Left colon (tissue), 2 donors: Measurements from ENCODE around the gene FOXP1. TPM values are rescaled to one million over a fixed set of nuclear protein-coding genes. Genes with fewer than 3 reads are reported as not detected.

Source experiments
- ATAC-seq: fragments of 200-7000 bp; cut with Tn5 transposase; one replicate; pipeline ENCODE4 v1.9.1; 2020; ENCODE audit warnings: mild to moderate bottlenecking, moderate library complexity
- DNase-seq, 2 donors: peaks; one replicate each; pipeline ENCODE4 v3.0.0-alpha.2; 2020
- intact Hi-C, 2 donors: fragments of 100-400 bp; cut with DNase I in 1 of 2; cut with micrococcal nuclease in 1 of 2; formaldehyde crosslinking; loops; one replicate each; pipeline versions ENCODE4 v1.11.2 to v1.14.0; 2022; cut with DNase I, micrococcal nuclease
- total RNA-seq, 2 donors: library from RNA; stranded (reverse); fragmentation: NEBNext Ultra II Directional; extraction: Animal tissue kit (Norgen Biotek cat#: 25700); gene quantifications; one replicate each; pipeline ENCODE4 v1.2.1, GENCODE V29; 2021
- donor health status: DM: no; HTN: no; CAD: no.
- donor health status: DM: yes; HTN: yes; CAD: no.

FOXP1 gene
- total RNA-seq, 2 donors from 2014 or later: 131 to 135 TPM

- DNase-seq (no peak), ATAC-seq (no peak)
- intact Hi-C loops: no loop called here
These were observed 7.6 kb upstream of the FOXP1 start for GRCh38 chr3:71591101-71591500.

- DNase-seq: no peak
- intact Hi-C loops: loop anchor here in 1 of 2 donors (5.0 to 10.0 kb wide), 3 partner anchors 284 to 872 kb away; no protein-coding TSS in a partner anchor
- ATAC-seq: no peak
These were observed 5.6 kb upstream of the FOXP1 start for GRCh38 chr3:71589132-71589531.

- intact Hi-C loops: loop anchor here in 1 of 2 donors (5.0 to 10.0 kb wide), 3 partner anchors 283 to 871 kb away; no protein-coding TSS in a partner anchor
- DNase-seq: no peak
- ATAC-seq: no peak
These were observed 4.4 kb upstream of the FOXP1 start for GRCh38 chr3:71587958-71588357.

- no peak for ATAC-seq
- intact Hi-C loops: loop anchor here in 1 of 2 donors (5.0 to 10.0 kb wide), 3 partner anchors 282 to 870 kb away; no protein-coding TSS in a partner anchor
- DNase-seq: no peak
These were observed 3.3 kb upstream of the FOXP1 start for GRCh38 chr3:71586810-71587242.

GRCh38 chr3:71585887-71586809 is 2.6 kb upstream of the FOXP1 start:
- DNase-seq (no peak), ATAC-seq (no peak)
- intact Hi-C loops: loop anchor here in 1 of 2 donors (5.0 to 10.0 kb wide), 3 partner anchors 281 to 869 kb away; no protein-coding TSS in a partner anchor

- ATAC-seq (no peak), DNase-seq (no peak)
- intact Hi-C loops: loop anchor here in 1 of 2 donors (5.0 to 10.0 kb wide), 3 partner anchors 280 to 868 kb away; no protein-coding TSS in a partner anchor
These were observed 1.6 kb upstream of the FOXP1 start for GRCh38 chr3:71585131-71585530.

GRCh38 chr3:71584394-71585011 is 975 bp upstream of the FOXP1 start:
- intact Hi-C loops: loop anchor here in 1 of 2 donors (5.0 to 10.0 kb wide), 4 partner anchors 280 to 867 kb away; no protein-coding TSS in a partner anchor
- ATAC-seq: peak; percentile 17
- peak; percentile 54 to 57 for DNase-seq

GRCh38 chr3:71582612-71583565 is 639 bp downstream of the FOXP1 start:
- DNase-seq: peak; percentile 85 to 91
- intact Hi-C loops: loop anchor here in 1 of 2 donors (5.0 to 10.0 kb wide), 3 partner anchors 278 to 518 kb away; no protein-coding TSS in a partner anchor
- ATAC-seq: peak; percentile 59

GRCh38 chr3:71582036-71582611 is 1.4 kb downstream of the FOXP1 start:
- ATAC-seq (peak; percentile 17), DNase-seq (peak; percentile 45 to 67)
- intact Hi-C loops: loop anchor here in 1 of 2 donors (5.0 to 10.0 kb wide), 3 partner anchors 277 to 517 kb away; no protein-coding TSS in a partner anchor

- DNase-seq: peak in 1 of 2 donors; percentile 56
- peak; percentile 14 for ATAC-seq
- intact Hi-C loops: loop anchor here in 1 of 2 donors (5.0 to 10.0 kb wide), 3 partner anchors 277 to 517 kb away; no protein-coding TSS in a partner anchor
These were observed 2.0 kb downstream of the FOXP1 start for GRCh38 chr3:71581457-71582035.

GRCh38 chr3:71580636-71581456 is 2.7 kb downstream of the FOXP1 start:
- DNase-seq (no peak), ATAC-seq (no peak)
- intact Hi-C loops: loop anchor here in 1 of 2 donors (5.0 to 10.0 kb wide), 3 partner anchors 276 to 516 kb away; no protein-coding TSS in a partner anchor

- ATAC-seq (peak; percentile 13), DNase-seq (peak in 1 of 2 donors; percentile 31)
- intact Hi-C loops: loop anchor here in 1 of 2 donors (5.0 to 10.0 kb wide), 4 partner anchors 185 to 515 kb away; no protein-coding TSS in a partner anchor
These were observed 3.6 kb downstream of the FOXP1 start for GRCh38 chr3:71579935-71580406.

GRCh38 chr3:71579326-71579934 is 4.1 kb downstream of the FOXP1 start:
- ATAC-seq (no peak), DNase-seq (no peak)
- intact Hi-C loops: loop anchor here in 1 of 2 donors (10.0 kb wide), 1 partner anchor 185 kb away; no protein-coding TSS in a partner anchor

- intact Hi-C loops: loop anchor here in 1 of 2 donors (10.0 kb wide), 1 partner anchor 183 kb away; no protein-coding TSS in a partner anchor
- DNase-seq: no peak
- peak; percentile 10 for ATAC-seq
These were observed 5.3 kb downstream of the FOXP1 start for GRCh38 chr3:71578054-71578751.

GRCh38 chr3:71577011-71577410 is 6.5 kb downstream of the FOXP1 start:
- intact Hi-C loops: loop anchor here in 1 of 2 donors (10.0 kb wide), 1 partner anchor 182 kb away; no protein-coding TSS in a partner anchor
- DNase-seq (no peak), ATAC-seq (no peak)
